Activated naive CD4-positive, alpha-beta T cell treated with anti-CD3 and anti-CD28 coated beads, Interleukin-2, amount 50 U/mL, for 72 hours (primary cell): ENCODE data around the gene OBI1. TPM values are rescaled to one million over a fixed set of nuclear protein-coding genes. Genes with fewer than 3 reads are reported as not detected.

Experiments used
- ATAC-seq, 2 donors: fragments of 150-1000 bp; cut with Tn5 transposase; 2 replicates each; pipeline ENCODE4 v1.10.0; 2021; ENCODE audit warnings: mild to moderate bottlenecking in 2 of 2, moderate library complexity in 2 of 2
- DNase-seq, 2 donors: peaks; one replicate each; pipeline ENCODE4 v3.0.0; 2021 to 2022; ENCODE audit warnings: low spot score in 2 of 2
- H3K27ac Mint-ChIP-seq, 2 donors: one replicate each; pipeline ENCODE4 v1.8.0; 2022; ENCODE audit warnings: mild to moderate bottlenecking in 2 of 2, mixed read lengths in 2 of 2
- H3K36me3 Mint-ChIP-seq, 2 donors: one replicate each; pipeline ENCODE4 v1.8.0; 2022; ENCODE audit warnings: mixed read lengths in 2 of 2
- H3K9me3 Mint-ChIP-seq, 2 donors: one replicate each; pipeline ENCODE4 v1.8.0; 2022; ENCODE audit warnings: mixed read lengths in 2 of 2
- total RNA-seq, 2 donors: library from RNA; stranded (reverse); gene quantifications; one replicate each; pipeline ENCODE4 v1.2.3, GENCODE V29; 2022

The OBI1 gene
- total RNA-seq, 2 donors from 2014 or later, result 14.8 to 16.9 TPM

- no peaks in the 10 kb centered on the region for H3K36me3 Mint-ChIP-seq
These were observed 86.5 kb downstream of the OBI1 start for GRCh38 chr13:78572459-78572858.

GRCh38 chr13:78569029-78569428 lies 89.9 kb downstream of the OBI1 start:
- DNase-seq (no peak), ATAC-seq (no peak)
- Mint-ChIP-seq H3K27ac (no peak overlapping the region), H3K36me3 (no peaks in the 10 kb centered on the region), H3K9me3 (no peaks in the 10 kb centered on the region)

More at GRCh38 chr13:78572459-78572858, 86.5 kb downstream of the OBI1 start:
- DNase-seq (no peak), ATAC-seq (no peak)
- no peaks in the 10 kb centered on the region for H3K9me3 Mint-ChIP-seq
- H3K27ac Mint-ChIP-seq, result no peak overlapping the region

DNA sequence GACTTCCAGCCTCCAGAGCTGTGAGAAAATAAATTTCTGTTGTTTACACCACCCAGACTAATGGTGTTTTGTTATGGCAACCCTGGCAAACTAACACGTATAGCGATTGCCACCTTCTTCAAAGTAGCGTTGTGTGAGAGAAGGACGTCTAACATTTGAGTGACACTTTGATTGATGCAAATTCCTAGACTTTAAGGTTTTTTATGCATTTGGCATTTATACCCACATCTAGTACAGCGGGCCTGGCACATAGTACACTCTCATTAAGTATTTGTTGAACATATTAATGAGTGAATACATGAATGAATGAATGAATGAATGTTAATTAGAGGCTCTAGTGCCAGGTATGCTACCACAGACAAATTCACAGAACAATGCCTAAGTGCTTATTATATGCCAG lies 92.3 kb downstream of the OBI1 start:
- Mint-ChIP-seq H3K9me3 (no peaks in the 10 kb centered on the region), H3K27ac (no peak overlapping the region), H3K36me3 (no peaks in the 10 kb centered on the region)
- no peak for ATAC-seq
- no peak for DNase-seq

Other genes starting within 250 kb of the OBI1 start
- gene POU4F1, start 55.6 kb downstream of the OBI1 start, total RNA-seq, result under 1 TPM; 0.11 to 0.25 TPM